AG04450 (cell line): ENCODE measurements around the gene FGF14. TPM values are rescaled to one million over a fixed set of nuclear protein-coding genes. Genes with fewer than 3 reads are reported as not detected.

Experiments
- CTCF ChIA-PET: fragments of 300-600, 350-600 bp; formaldehyde crosslinking; extraction: SDS; loops from one replicate; lab custom pipeline; 2022; ENCODE audit warnings: antibody characterized with exemption, inconsistent platforms; lab: Charles Lee
- POLR2A ChIA-PET: fragments of 350-600 bp; formaldehyde crosslinking; extraction: SDS; loops from one replicate; lab custom pipeline; 2021; ENCODE audit warnings: antibody characterized with exemption, inconsistent platforms; lab: Yijun Ruan, JAX
- DNase-seq: peaks from one replicate; pipeline ENCODE4 v3.0.0-alpha.2; 2011; ENCODE audit warnings: low read depth, low spot score
- H3K27ac ChIP-seq: one replicate; pipeline ENCODE4 v1.5.1; 2012; ENCODE audit warnings: low read depth, low read length, control low read depth
- H3K27me3 ChIP-seq: one replicate; pipeline ENCODE4 v1.6.0; 2012; ENCODE audit warnings: low read length; ENCODE audit not compliant: control insufficient read depth, insufficient read depth
- H3K4me3 ChIP-seq: 2 replicates; pipeline ENCODE4 v1.5.1; 2011; ENCODE audit warnings: mild to moderate bottlenecking, low read depth, low read length, control low read depth
- H3K9me3 ChIP-seq: 2 replicates; pipeline ENCODE4 v1.5.1; 2012; ENCODE audit warnings: low read length; ENCODE audit not compliant: control insufficient read depth, insufficient read depth
- CTCF ChIP-seq: IDR thresholded peaks from 2 replicates; pipeline ENCODE4 v1.5.1; 2011; ENCODE audit warnings: low read depth, low read length, control low read depth, inconsistent platforms
- polyA plus RNA-seq: library from polyadenylated mRNA; depleted of rRNA; stranded (reverse); fragments of >200 nt; gene quantifications from 2 replicates; pipeline ENCODE4 v1.2.3, GENCODE V29; 2011

Gene FGF14
- polyA plus RNA-seq, 1 experiment, result 0.01 TPM

- POLR2A ChIA-PET, result no interaction called here
- Histone ChIP-seq H3K27me3 (peaks cover 5% of the 10 kb centered on the region), H3K27ac (no peak overlapping the region), H3K9me3 (no peaks in the 10 kb centered on the region), H3K4me3 (no peak overlapping the region)
- no peak for TF ChIP-seq CTCF
- CTCF ChIA-PET, result no interaction called here
- DNase-seq, result no peak
Observed at GRCh38 chr13:102261316-102261715, 140.5 kb downstream of the FGF14 start.

GRCh38 chr13:102260256-102260655 is 141.6 kb downstream of the FGF14 start:
- CTCF ChIA-PET, result no interaction called here

GRCh38 chr13:102255409-102255808 is 146.4 kb downstream of the FGF14 start:
- no peaks in the 10 kb centered on the region for H3K9me3 ChIP-seq
- H3K27ac ChIP-seq, result no peak overlapping the region
- ChIA-PET CTCF (interaction anchor here (0.5 kb wide), 1 partner anchor 13 kb away, joined by 3 read pairs; no protein-coding TSS in a partner anchor), POLR2A (no interaction called here)
- no peak for DNase-seq
- TF ChIP-seq CTCF, result no peak
- no peak overlapping the region for H3K4me3 ChIP-seq
- peaks cover 2% of the 10 kb centered on the region for H3K27me3 ChIP-seq

More at GRCh38 chr13:102260256-102260655, 141.6 kb downstream of the FGF14 start:
- Histone ChIP-seq H3K9me3 (no peaks in the 10 kb centered on the region), H3K4me3 (no peak overlapping the region), H3K27ac (no peak overlapping the region), H3K27me3 (peaks cover 5% of the 10 kb centered on the region)
- no peak for DNase-seq
- TF ChIP-seq CTCF, result no peak
- POLR2A ChIA-PET, result no interaction called here

- no peak for TF ChIP-seq CTCF
- no peak for DNase-seq
Observed at GRCh38 chr13:102251817-102252216, 150.0 kb downstream of the FGF14 start.

GRCh38 chr13:102250448-102250847 is 151.4 kb downstream of the FGF14 start:
- ChIA-PET POLR2A (no interaction called here), CTCF (no interaction called here)
- no peak for TF ChIP-seq CTCF
- no peak overlapping the region for H3K4me3 ChIP-seq
- no peak for DNase-seq
- no peak overlapping the region for H3K27ac ChIP-seq
- H3K27me3 ChIP-seq, result no peaks in the 10 kb centered on the region
- no peaks in the 10 kb centered on the region for H3K9me3 ChIP-seq

More at GRCh38 chr13:102251817-102252216, 150.0 kb downstream of the FGF14 start:
- Histone ChIP-seq H3K27ac (no peak overlapping the region), H3K27me3 (no peaks in the 10 kb centered on the region), H3K4me3 (no peak overlapping the region), H3K9me3 (no peaks in the 10 kb centered on the region)
- POLR2A ChIA-PET, result no interaction called here
- CTCF ChIA-PET, result no interaction called here
